Smooth muscle cell (in vitro differentiated cells): Measurements from ENCODE around the gene GPR155. TPM values are rescaled to one million over a fixed set of nuclear protein-coding genes. Genes with fewer than 3 reads are reported as not detected.

ENCODE experiments used
- DNase-seq: peaks from one replicate; lab custom pipeline; 2025; ENCODE audit not compliant: unreplicated experiment; lab: John Stamatoyannopoulos, UW
- H2AFZ ChIP-seq: fragments of 200-600 bp; sonication (generic); 2 replicates; pipeline ENCODE4 v1.6.0; 2016; ENCODE audit warnings: antibody characterized with exemption, low read depth, mild to moderate bottlenecking
- H3F3A ChIP-seq: fragments of 200-600 bp; sonication (generic); 2 replicates; pipeline ENCODE4 v1.6.0; 2017; ENCODE audit warnings: antibody characterized with exemption, low read depth
- H3K27ac ChIP-seq: fragments of 200-600 bp; sonication (generic); 2 replicates; pipeline ENCODE4 v1.5.1; 2016; ENCODE audit warnings: low read depth, mild to moderate bottlenecking
- H3K27me3 ChIP-seq: fragments of 200-600 bp; sonication (generic); 2 replicates; pipeline ENCODE4 v1.6.1; 2016; ENCODE audit warnings: low read depth, mild to moderate bottlenecking
- H3K36me3 ChIP-seq: fragments of 200-600 bp; sonication (generic); 2 replicates; pipeline ENCODE4 v1.5.1; 2016; ENCODE audit warnings: low read depth
- H3K4me1 ChIP-seq: fragments of 200-600 bp; sonication (generic); 2 replicates; pipeline ENCODE4 v1.5.1; 2016; ENCODE audit warnings: low read depth
- H3K4me2 ChIP-seq: fragments of 200-600 bp; sonication (generic); 2 replicates; pipeline ENCODE4 v1.6.0; 2016; ENCODE audit warnings: mild to moderate bottlenecking
- H3K4me3 ChIP-seq: fragments of 200-600 bp; sonication (generic); 2 replicates; pipeline ENCODE4 v1.5.1; 2016; ENCODE audit warnings: mild to moderate bottlenecking
- H3K79me2 ChIP-seq: fragments of 200-600 bp; sonication (generic); 2 replicates; pipeline ENCODE4 v1.6.0; 2016; ENCODE audit warnings: low read depth, mild to moderate bottlenecking
- H3K9ac ChIP-seq: fragments of 200-600 bp; sonication (generic); 2 replicates; pipeline ENCODE4 v1.6.0; 2016; ENCODE audit warnings: low read depth
- H3K9me3 ChIP-seq: fragments of 200-600 bp; sonication (generic); replicated peaks from 2 replicates; pipeline ENCODE4 v1.5.1; 2016; ENCODE audit warnings: low read depth
- H4K20me1 ChIP-seq: fragments of 200-600 bp; sonication (generic); 2 replicates; pipeline ENCODE4 v1.6.0; 2016; ENCODE audit warnings: low read depth
- WGBS: methylation state at CpG from one replicate; pipeline ENCODE4 v1.1.7; 2016; ENCODE audit warnings: low lambda C conversion rate; 5-methylcytosine and 5-hydroxymethylcytosine counted together
- polyA plus RNA-seq: library from polyadenylated mRNA; unstranded; fragments of >200 nt; fragmentation: Nextera tagmentation; extraction: Ambion mirVana; gene quantifications from 2 replicates; pipeline ENCODE4 v1.2.1, GENCODE V29; 2016
- total RNA-seq: library from RNA; depleted of rRNA; stranded (reverse); fragments of >200 nt; gene quantifications from 2 replicates; pipeline ENCODE4 v1.2.3, GENCODE V29; 2014
- TF ChIP-seq, protein P1 (sequence below): fragments of 200-600 bp; sonication (generic); IDR thresholded peaks from 2 replicates; pipeline ENCODE4 v1.5.1; 2017; ENCODE audit warnings: borderline replicate concordance, mild to moderate bottlenecking, antibody characterized with exemption; ENCODE audit not compliant: insufficient read depth, poor library complexity, severe bottlenecking

Gene GPR155
- total and polyA plus RNA-seq, 2 experiments from 2014 or later: 6.9 to 10.5 TPM

DNA sequence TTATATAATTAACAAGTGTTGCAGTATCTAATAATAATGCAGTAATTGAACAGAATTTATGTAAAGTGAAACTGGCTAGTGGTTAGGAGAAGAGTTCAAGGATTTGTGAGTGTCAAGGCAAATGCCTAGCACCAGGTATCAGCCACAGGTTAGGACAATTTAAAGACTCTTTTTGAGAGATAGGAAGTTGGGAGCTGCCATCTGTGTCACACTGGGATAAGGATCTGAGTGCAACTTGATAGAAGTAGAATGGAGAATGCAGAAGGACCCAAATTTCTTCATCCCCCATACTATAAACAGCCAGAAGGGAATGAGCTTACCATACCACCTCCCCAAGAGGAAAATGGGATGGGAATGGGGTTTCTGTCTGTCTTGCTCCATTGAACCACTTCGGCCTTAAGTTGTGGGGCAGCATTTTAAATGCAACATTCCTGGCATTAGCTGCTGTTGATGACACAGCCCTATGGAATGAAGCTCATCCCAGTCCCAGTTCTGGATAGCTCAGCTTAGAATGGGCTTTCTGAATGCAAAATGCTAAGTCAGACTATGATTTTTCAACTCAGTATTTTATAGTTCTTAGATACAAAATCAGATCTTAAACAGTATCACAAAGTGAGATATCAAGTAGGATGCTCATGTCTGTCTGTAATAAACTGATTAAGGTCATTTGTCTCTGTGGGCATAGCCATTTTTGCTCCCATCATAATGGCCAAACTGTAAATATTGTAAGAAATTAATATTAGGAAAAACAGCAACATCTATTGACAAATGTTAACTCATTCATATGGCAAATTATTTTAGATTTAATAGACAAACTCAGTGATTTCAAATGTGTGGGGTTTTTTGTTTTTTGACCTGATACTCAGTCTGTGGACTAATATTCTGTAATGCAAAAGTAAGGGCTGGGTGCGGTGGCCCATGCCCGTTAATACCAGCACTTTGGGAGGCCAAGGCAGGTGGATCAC, 44.0 kb downstream of the GPR155 start:
- H3K4me2 ChIP-seq: peak overlapping the region; percentile 66
- H3K36me3 ChIP-seq: no peaks in the 10 kb centered on the region
- H3K9me3 ChIP-seq: no peaks in the 10 kb centered on the region
- DNase-seq: no peak
- H4K20me1 ChIP-seq: no peaks in the 10 kb centered on the region
- H3K27me3 ChIP-seq: no peaks in the 10 kb centered on the region
- TF ChIP-seq, protein P1, sequence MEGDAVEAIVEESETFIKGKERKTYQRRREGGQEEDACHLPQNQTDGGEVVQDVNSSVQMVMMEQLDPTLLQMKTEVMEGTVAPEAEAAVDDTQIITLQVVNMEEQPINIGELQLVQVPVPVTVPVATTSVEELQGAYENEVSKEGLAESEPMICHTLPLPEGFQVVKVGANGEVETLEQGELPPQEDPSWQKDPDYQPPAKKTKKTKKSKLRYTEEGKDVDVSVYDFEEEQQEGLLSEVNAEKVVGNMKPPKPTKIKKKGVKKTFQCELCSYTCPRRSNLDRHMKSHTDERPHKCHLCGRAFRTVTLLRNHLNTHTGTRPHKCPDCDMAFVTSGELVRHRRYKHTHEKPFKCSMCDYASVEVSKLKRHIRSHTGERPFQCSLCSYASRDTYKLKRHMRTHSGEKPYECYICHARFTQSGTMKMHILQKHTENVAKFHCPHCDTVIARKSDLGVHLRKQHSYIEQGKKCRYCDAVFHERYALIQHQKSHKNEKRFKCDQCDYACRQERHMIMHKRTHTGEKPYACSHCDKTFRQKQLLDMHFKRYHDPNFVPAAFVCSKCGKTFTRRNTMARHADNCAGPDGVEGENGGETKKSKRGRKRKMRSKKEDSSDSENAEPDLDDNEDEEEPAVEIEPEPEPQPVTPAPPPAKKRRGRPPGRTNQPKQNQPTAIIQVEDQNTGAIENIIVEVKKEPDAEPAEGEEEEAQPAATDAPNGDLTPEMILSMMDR: no peak
- H3F3A ChIP-seq: peaks cover 12% of the 10 kb centered on the region
- WGBS: 59% methylated on average over 3 of the region's 3 CpGs
- no peak overlapping the region for H3K9ac ChIP-seq
- no peak overlapping the region for H3K4me3 ChIP-seq
- no peak overlapping the region for H2AFZ ChIP-seq
- H3K79me2 ChIP-seq: no peaks in the 10 kb centered on the region
- H3K27ac ChIP-seq: peak overlapping the region; percentile 32
- H3K4me1 ChIP-seq: peaks cover 3% of the 10 kb centered on the region

DNA sequence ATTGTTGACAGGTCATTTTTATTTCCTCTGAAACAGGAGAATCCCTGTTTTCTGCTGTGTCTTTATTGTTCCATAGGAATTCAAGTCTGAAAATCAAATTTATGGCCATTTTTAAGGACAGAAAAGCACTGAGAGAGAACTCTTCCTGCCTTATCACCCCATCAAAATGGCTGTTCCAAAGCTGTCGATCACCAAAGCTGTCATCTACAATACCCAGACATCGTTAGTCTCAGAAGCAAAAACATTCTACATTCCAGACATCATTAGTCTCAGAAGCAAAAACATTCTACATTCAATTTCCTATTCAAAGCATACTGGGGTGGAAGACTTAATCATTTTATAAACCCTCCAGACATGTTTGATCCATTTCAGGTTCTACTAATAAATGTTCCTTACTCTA, 46.9 kb downstream of the GPR155 start:
- Histone ChIP-seq H2AFZ (no peak overlapping the region), H3K36me3 (no peaks in the 10 kb centered on the region), H3K79me2 (no peaks in the 10 kb centered on the region), H3K4me2 (no peak overlapping the region), H3F3A (peaks cover 12% of the 10 kb centered on the region), H3K9ac (no peak overlapping the region), H3K4me3 (no peak overlapping the region), H3K9me3 (no peaks in the 10 kb centered on the region), H3K27me3 (no peaks in the 10 kb centered on the region), H4K20me1 (no peaks in the 10 kb centered on the region), H3K4me1 (peaks cover 3% of the 10 kb centered on the region), H3K27ac (no peak overlapping the region)
- 26% methylated on average over 2 of the region's 2 CpGs for WGBS
- TF ChIP-seq, protein P1: no peak
- no peak for DNase-seq

DNA sequence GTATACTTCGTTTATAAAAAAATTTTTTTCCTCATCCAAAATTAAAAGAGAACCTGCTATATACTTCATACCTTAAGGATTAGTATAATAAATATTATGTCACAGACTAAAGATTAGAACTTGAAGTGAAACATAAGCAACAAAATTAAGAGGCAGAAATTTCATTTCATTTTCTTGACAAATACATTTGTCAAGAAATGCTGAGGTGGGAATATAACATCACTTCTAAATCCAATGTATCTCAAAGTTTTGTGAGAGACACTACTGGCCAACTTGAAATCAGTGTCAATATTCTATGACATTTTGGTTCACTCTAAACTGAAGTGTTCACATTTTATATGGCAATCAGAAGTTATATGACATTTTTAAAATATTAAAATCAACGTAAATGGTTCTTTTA, 47.5 kb downstream of the GPR155 start:
- H3K9ac ChIP-seq: no peak overlapping the region
- TF ChIP-seq, protein P1: no peak
- no peaks in the 10 kb centered on the region for H3K27me3 ChIP-seq
- no peak overlapping the region for H3K4me2 ChIP-seq
- no peak overlapping the region for H3K4me3 ChIP-seq
- no peak overlapping the region for H3K27ac ChIP-seq
- peaks cover 12% of the 10 kb centered on the region for H3F3A ChIP-seq
- no peaks in the 10 kb centered on the region for H3K9me3 ChIP-seq
- 87% methylated on average over 2 of the region's 2 CpGs for WGBS
- no peaks in the 10 kb centered on the region for H3K36me3 ChIP-seq
- H3K4me1 ChIP-seq: peaks cover 3% of the 10 kb centered on the region
- no peaks in the 10 kb centered on the region for H4K20me1 ChIP-seq
- no peak for DNase-seq
- H2AFZ ChIP-seq: no peak overlapping the region
- H3K79me2 ChIP-seq: no peaks in the 10 kb centered on the region
